ENCODE results near the gene SFI1.

GRCh38 chr22:31449506-31449905 is 46.8 kb upstream of the SFI1 start:
- TF ChIP-seq, protein P1, sequence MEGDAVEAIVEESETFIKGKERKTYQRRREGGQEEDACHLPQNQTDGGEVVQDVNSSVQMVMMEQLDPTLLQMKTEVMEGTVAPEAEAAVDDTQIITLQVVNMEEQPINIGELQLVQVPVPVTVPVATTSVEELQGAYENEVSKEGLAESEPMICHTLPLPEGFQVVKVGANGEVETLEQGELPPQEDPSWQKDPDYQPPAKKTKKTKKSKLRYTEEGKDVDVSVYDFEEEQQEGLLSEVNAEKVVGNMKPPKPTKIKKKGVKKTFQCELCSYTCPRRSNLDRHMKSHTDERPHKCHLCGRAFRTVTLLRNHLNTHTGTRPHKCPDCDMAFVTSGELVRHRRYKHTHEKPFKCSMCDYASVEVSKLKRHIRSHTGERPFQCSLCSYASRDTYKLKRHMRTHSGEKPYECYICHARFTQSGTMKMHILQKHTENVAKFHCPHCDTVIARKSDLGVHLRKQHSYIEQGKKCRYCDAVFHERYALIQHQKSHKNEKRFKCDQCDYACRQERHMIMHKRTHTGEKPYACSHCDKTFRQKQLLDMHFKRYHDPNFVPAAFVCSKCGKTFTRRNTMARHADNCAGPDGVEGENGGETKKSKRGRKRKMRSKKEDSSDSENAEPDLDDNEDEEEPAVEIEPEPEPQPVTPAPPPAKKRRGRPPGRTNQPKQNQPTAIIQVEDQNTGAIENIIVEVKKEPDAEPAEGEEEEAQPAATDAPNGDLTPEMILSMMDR (tag by site-specific recombination; IDR thresholded peaks at IDR 0.05) = no peak
- TF ChIP-seq OSR2 (tag by site-specific recombination; IDR thresholded peaks at IDR 0.05) (no peak), ZNF660 (tag by site-specific recombination; IDR thresholded peaks at IDR 0.05) (no peak), KLF16 (tag by site-specific recombination; IDR thresholded peaks at IDR 0.05) (no peak), ZBTB8A (tag by site-specific recombination; IDR thresholded peaks at IDR 0.05) (no peak), ZNF274 (IDR thresholded peaks at IDR 0.05; ENCODE audit: low read length) (no peak), ZNF274 (tag by site-specific recombination; IDR thresholded peaks at IDR 0.05; ENCODE audit: borderline replicate concordance) (no peak), ZNF785 (tag by site-specific recombination; IDR thresholded peaks at IDR 0.05) (no peak), ZNF776 (tag by site-specific recombination; IDR thresholded peaks at IDR 0.05; ENCODE audit: borderline replicate concordance) (no peak), PRDM4 (tag by site-specific recombination; IDR thresholded peaks at IDR 0.05) (no peak), ZFP3 (tag by site-specific recombination; IDR thresholded peaks at IDR 0.05; ENCODE audit: low read depth) (no peak), HOXA7 (CRISPR knock-in tag; IDR thresholded peaks at IDR 0.05; ENCODE audit: borderline replicate concordance) (no peak)
- TF ChIP-seq, protein P2, sequence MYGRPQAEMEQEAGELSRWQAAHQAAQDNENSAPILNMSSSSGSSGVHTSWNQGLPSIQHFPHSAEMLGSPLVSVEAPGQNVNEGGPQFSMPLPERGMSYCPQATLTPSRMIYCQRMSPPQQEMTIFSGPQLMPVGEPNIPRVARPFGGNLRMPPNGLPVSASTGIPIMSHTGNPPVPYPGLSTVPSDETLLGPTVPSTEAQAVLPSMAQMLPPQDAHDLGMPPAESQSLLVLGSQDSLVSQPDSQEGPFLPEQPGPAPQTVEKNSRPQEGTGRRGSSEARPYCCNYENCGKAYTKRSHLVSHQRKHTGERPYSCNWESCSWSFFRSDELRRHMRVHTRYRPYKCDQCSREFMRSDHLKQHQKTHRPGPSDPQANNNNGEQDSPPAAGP (tag by site-specific recombination; IDR thresholded peaks at IDR 0.05) = no peak
